ENCODE results near the gene VARS1.

The VARS1 gene

DNA sequence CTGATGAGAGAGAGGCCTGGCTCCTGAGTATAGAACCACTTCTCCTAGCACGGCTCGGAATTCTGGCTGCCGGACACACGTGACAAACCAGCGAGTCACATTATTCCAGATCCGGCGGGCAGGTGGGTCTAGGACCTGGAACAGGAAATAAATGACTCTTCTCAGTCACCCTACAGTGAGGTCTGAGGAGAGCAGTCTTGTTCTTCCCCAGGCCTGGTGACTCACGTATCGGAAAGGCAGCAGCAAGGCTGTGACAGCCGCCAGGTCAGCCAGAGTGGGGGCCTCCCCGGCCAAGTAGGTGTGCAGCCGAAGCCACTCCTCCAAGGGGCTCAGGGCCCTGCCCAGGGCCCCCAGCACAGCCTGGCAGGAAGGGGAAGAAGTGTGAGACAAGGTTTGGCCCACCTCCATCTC, 2.8 kb downstream of the VARS1 start:
- DNase-seq (ENCODE audit: low spot score): no peak

DNA sequence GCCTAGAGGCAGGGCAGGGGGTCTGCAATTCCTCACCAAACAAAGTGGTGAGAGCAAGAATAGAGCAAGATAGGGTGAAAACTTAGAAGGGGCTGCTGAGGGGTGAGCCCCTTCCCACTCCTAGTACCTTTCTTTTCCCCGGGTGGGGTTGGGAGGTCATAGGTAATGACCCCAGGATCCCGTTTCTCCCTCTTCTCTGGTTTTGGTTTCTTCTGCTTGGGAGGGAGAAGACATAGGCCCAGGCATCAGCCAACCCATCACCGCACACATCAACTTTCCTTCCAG, 3.5 kb downstream of the VARS1 start:
- no peak for DNase-seq (ENCODE audit: low spot score)

DNA sequence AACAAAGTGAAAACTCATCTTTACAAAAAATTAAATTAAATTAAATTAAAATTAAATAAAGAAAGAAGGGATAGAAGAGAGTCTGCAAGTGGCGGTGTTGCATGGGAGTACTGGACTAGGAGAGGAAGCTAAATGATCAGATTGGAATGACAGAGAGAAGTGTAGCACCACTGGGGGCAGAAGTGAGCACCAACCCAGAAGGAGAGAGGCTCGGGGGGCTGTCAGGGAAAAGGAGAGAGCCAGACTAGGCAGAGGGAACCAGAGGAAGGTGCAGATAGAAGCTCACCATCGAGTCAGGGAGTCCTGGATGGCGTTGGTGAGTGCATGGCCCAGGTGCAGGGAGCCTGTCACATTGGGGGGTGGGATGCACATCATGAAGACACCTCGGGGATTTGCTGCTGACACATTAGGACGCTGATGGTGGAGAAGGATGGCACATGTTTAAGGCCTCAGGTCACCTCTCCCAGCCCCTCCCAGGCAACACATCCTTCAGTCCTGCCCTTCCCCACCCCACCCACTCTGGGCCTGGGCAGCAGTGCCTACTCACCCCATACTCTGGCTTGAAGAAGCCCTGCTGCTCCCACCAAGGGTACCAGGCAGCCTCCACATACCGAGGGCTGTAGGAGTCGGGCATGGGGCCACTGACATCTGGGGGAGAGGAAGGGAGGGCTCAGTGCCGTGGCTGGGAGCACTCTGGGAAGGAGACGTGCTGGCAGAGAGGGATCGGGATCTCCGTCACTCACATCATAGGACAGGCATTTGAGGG, 4.0 kb downstream of the VARS1 start:
- DNase-seq (ENCODE audit: low spot score): peak; percentile 56

DNA sequence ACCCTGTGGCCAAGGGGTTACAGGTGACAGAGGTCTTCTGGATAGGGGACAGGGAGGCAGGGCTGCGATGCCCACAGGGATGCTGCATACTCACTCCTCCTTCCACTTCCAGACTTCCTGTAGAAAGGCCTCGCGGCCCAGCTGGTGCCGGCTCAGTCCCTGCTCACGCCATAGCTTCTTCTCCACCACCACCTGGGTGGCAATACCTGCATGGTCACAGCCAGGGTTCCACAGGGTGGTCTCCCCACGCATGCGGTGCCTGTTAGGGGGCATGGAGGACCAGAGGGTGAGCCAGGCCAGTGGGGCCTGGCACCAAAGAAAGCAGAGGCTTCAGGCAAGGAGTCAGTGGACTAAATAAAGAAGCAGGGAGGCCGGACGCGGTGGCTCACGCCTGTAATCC, 10.1 kb downstream of the VARS1 start:
- DNase-seq (ENCODE audit: low spot score): no peak

DNA sequence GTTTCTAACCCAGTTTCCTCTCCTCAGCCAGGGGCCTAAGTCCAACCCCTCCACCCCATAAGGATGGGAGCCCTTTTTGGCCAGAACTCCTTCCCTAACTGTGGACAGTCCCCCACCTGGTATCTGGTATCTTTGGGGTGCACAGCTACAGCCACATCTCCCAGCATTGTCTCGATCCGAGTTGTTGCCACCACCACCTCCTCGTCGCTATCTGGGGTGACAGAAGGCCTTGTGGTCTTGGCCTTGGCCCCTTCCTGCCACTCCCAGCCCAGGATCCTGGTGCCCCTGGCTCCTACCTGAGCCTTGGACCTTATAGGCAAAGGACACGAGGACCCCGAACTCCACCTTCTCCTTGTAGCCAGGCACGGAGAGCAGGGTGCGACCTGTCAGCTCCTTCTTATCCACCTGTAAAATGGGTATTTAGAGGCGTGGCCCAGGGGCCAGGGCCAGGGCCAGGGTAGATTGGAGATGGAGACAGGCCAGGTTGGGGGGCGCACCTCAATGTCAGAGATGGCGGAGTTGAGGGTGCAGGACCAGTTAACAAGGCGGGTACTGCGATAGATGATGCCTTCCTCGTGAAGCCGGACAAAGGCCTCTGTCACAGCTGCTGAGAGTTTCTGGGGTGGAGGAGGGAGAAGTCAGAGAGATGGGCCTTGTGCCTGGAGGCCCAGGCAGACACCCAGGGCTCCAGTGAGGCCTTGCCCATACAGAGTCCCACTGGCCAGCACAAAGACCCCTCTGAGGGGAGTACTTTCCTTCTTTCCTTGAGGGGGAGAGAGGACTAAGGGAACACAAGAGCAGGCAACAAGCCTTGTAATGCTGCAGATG, 11.2 kb downstream of the VARS1 start:
- no peak for DNase-seq (ENCODE audit: low spot score)

DNA sequence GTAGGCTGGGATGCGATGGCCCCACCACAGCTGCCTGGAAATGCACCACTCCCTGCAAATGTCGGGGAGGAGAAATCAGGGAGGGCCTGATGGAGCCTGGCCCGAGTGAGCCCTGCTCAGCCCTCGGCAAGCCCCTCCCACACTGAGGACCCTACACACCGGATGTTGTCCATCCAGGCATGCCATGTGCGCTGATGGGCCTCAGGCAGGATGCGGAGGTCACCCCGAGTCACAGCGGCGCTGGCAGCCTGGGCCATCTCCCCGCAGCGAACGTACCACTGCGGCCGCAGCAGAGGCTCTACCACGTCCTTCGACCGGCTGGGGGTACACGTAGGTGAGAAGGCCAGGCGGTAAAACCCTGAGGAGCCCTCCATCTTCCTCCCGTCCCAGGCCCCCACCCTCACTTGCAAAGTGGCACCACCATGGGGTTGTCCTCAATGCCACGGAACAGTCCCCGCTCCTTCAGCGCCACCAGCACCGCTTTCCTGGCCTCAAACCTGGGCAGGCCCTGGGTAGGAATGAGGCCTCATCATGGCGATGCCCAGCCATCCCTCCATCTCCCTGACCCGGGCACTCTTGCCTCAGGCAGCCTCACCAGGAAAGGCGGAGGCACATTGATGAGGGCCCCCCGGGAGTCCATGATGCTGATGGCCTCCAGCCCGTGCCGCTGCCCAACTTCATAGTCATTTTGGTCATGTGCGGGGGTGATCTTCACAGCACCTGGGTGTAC, 13.3 kb downstream of the VARS1 start:
- DNase-seq (ENCODE audit: low spot score): no peak

DNA sequence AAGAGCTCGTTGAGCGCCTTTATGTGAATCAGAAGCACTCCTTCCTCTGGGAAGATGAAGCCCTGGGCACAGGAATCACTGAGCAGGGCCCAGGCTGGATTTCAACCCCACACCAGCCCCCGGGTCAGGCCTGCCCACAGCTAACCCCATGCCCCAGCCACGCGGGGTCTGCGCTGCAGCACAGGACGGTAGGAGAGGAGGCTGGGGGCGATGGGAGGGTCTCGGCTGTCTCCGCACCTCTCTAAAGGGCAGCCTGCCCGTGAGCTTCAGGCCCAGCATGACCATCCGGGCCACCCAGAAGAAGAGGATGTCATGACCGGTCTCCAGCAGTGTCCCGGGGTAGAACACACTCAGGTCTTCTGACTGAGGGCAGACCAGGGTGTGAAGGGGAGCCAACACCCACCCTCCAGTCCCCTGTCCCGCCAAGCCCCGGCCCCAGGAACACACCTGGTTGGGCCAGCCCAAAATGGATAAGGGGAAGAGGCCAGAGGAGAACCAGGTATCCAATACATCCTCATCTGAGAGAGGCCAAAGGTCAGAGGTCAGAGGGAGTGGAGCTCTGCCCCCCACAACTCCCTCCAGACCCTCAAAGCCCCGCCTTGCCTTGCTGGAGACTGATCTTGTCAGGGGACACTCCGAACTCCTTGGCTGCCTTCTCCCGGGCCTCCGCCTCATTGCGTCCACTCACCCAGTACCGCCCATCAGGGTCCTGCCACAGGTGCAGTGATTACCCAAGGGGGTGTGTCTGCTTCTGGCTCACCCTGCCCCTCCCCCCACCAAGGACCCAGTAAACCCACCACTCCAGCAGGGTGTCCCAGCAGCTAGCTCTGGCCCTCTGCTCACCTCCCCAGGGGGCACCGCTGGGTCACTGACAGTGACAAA, 14.1 kb downstream of the VARS1 start:
- no peak for DNase-seq (ENCODE audit: low spot score)

DNA sequence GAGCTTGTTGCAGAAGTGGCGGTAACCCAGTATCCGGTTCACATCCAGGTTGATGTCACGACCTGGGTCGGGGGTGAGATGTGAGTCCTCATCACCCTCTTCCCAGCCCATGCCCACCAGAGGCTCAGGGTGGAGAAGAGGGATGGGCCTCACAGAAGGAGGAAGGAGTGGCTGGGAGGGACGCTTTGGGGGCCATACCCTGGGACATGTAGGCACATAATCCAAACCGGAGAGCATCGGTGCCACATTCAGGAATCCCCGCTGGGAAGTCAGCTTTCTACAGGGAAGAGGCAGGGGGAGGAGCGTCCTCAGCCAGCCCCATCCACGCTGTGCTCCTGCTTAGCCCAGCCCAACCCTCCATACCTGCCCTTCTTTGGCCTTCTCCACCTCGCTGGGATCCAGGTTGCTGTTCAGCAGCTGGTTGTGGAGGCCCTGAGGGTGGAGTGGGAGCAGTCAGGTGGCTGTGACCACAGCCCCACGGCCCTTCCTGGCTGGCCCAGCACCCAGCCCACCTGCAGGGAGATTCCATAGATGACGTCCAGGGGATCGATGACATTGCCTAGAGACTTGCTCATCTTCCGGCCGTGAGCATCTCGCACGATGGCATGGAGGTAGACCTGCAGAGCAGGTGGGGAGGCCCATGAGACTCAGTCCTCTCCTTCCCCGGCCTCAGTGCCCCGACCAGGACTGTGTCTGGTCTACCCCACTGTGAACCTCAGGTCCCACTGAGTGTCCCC, 14.9 kb downstream of the VARS1 start:
- no peak for DNase-seq (ENCODE audit: low spot score)

DNA sequence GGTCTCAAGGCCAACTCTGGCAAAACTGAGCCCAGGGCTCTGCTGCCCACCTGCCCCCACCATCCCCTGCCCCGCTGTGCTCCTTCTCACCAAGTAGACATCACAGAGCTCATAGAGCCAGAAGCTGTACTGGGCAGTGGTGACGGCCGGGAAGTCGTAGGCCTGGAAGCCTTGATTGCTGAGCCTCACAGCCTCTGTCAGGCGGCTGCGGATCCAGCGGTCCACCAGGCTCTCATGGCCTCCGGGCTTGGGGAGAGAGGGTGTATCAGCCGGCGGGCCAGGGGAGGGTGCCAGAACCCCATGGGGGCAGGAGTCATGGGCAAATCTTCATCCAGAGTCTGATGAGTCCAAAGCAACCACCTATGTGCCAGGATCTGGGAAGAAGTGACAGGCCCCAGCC, 15.6 kb downstream of the VARS1 start:
- no peak for DNase-seq (ENCODE audit: low spot score)

DNA sequence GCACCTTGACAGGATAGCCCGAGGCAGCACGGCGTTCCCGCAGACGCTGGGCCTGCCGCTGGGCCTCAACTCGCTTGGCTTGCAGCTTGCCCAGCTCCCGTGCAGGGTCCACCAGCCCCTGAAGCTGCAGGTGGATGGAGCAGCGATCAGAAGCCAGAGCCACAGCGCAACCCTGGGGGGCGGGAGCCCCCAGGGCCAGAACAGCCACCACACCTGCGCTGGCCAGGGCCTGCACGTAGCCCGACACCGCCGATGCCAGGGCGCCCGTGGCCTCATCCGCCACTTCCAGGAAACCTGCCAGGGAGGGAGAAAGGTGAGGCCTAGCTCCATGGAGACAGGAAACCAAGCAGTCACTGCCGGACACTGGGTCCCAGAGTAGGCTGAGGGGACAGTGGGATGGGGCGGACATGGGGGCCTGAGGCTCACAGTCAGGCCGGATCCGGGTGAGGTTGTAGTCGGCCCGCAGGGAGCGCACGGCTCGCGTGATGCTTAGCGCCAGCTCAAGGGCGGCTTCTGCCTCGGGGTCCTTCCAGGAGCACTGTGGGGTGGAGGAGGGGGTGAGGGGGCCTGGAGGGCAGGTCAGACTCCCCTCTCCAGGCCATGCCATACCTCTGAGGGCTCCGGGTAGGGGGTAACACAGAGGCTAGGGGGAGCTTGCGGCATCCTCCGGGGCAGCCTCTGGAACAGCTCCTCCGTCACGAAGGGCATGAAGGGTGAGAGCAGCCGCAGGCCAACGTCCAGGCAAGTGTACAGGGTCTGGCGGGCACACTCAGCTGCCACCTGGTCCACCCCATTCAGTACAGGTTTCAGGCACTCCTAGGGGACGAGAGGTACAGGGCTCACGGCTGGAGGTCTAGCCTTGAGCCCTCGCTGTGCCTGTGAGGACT, 16.3 kb downstream of the VARS1 start:
- no peak for DNase-seq (ENCODE audit: low spot score)

DNA sequence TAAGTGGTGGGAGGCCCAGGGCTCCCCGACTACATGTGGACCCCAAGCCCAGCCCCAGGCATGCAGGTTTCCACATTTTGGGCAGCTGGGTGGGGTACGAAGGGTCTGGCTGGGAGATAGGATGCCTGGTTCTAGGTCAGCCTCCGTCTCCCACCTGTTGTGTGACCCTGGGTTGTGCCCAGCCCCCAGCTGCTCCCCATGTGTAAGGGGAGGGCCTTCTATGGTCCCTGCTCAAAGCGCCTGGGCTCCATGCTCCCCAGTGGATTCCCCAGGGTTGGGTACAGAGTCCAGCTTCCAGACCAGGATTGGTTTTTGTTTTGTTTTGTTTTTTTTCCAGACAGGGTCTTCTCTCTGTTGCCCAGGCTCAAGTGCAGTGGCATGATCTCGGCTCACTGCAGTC, 17.4 kb downstream of the VARS1 start:
- no peak for DNase-seq (ENCODE audit: low spot score)

DNA sequence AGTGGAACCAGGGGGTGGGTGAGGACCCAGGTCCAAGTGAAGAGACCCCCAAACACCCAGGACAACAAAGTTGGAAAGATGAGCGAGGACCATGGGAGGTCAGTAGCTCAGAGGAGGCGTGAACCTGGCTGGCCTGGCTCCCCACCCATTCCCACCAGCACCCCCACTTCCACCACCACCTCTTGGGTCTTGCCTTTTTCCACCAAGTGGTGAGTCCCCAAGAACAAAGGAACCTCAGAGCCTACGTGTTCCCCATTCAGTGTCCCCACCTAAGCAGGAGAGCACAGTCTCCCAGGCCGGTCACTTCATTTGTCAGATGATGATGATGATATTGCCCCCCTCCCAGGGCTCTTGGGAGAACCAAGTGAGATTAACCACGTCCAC, 17.9 kb downstream of the VARS1 start:
- no peak for DNase-seq (ENCODE audit: low spot score)

DNA sequence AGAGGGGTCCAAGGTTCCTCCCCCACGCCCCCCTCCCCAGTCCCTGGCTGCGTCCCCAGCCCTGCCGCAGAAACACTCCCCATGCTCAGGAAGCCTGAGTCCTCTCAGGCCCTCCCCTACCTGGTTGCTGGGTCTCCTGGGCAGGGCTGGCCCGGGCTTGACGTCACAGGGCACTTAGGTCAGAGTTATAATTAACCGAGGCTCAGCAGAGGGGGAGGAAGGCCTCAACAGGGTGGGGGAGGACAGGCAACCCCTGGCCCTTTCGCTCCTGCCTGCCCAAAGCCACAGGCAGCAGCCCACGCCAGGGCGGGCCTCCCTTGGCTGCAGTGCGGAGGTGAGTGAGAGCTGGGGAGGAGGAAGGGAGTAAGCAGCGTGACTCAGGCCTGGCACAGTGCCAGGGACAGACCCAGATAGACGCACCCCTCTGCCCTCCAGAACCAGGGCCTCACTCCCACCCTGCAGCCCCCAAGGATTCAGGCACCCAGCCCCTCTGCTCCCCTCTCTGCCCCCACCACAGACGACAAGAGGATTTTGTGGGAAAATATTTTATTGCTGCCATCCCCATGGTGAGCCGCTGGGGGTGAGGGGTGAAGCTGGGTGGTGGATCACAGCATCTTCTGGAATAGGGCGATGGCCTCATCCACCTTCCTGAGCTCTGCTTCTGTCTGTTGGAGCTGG, 18.4 kb downstream of the VARS1 start, which contains the start of gene VWA7:
Gene VWA7, minus strand, starts transcription at position 340 of the 678 bp plus-strand sequence. CDS start 549 bp downstream, outside the sequence.
- peak; percentile 59 for DNase-seq (ENCODE audit: low spot score)

DNA sequence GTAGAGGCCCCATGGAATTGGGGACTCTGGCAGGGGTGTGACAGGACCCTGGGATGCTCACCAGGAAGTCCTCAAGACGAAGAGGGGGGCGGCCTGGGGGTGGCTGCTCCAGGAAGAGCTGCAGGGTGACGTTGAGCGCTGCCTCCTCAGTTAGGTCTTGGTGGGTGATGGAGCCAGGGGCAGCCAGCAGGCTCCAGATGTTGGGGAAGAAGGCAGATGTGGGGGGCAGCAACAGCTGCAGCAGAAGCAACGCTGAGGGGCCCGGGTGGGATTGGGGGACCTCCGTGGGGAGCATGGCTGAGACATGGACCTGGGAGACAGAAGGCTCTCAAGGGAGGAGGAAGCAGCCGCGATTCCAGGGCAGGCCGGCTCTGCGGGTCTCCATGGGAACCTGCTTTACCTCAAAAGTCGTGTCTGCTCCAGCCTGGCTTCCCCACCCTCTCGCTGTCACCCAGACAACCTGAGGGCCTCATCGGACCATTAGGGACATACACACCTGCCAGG, 19.0 kb downstream of the VARS1 start:
- DNase-seq (ENCODE audit: low spot score): no peak

DNA sequence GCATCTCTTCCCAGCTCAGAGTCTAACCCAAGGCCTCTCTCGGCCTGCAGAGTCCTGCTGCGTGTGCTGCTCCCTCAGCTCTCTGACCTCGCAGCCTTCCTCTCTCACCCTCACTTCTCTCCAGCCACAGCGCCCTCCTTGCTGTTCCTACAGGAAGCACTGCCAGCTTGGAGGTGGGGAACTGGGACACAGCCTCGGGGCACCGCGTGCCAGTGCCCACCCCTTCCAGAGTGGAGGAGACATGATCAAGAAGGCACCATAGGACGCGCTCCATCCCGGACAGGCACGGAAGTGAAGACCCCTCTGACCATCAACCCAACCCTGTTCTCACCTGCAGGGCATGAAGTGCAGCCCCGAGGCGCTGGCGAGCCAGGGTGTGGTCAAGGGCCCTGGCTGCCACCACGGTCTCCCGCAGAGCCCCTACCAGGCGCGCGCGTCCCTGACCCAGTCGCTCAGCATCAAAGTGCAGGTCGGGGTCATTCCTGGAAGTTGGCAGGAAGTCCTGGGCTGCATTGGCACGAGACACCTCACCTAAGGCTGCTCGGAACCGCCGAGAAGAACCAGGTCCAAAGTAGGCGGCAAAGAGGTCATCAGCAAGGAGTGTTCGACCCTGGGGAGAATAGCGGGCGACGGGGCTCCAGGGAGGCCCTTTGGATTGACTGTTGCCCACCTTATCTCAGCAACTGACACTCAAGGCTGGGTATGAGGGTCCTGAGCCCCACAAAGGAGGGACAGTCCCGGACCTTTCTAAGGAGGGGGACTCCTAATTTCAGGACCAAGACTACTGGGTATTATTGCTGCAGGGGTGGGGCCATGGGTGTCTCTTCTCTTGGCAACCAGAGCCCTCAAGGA, 19.7 kb downstream of the VARS1 start:
- no peak for DNase-seq (ENCODE audit: low spot score)

DNA sequence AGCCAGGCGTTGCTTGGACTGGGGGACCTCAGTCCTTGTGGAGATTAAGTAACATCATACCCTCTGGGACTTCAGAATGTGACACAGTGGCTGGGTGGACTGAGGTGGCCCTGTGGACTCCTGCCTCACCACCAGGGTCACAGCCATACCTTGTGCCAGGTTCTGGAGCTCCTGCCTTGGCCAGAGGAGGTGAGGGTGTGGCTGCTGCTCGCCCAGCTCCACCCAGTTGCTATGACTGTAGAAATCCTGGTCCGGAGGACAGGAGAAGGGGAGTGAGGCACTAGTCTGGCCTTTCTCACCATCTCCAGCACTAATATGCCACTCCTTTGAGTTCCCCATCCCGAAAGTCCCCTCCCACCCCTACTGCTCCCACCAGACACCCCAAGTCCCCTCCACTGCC, 20.4 kb downstream of the VARS1 start:
- no peak for DNase-seq (ENCODE audit: low spot score)

DNA sequence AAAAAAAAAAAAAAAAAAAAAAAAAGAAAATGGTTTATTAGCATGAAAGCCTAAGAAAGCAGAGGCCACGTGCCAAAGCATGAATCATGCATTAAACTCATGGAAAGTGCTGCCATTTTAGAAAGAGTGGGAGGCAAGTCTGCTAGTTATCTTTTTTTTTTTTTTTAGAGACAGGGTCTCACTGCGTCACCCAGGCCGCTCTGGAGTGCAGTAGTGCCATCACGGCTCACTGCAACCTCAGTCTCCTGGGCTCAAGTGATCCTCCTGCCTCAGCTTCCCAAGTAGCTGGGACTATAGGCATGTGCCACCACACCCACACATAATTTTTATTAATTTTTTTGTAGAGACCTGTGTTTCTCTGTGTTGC, 23.6 kb downstream of the VARS1 start:
- DNase-seq (ENCODE audit: low spot score): peak; percentile 74

DNA sequence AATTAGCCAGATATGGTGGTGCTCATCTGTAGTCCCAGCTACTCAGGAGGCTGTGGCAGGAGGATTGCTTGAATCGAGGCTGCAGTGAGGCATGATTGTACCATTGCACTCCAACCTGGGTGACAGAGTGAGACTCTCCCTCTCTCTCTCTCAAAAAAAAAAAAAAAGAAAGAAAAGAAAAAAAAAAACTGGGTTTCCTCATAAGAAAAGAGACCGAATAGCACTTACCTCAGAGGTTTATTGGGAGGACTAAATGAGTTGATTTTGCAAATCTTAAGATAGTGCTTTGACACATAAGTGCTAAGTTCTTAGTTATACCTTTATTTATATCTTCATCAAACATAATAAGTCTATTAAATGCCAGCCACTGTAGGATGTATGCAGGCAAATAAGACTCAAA, 24.7 kb downstream of the VARS1 start:
- no peak for DNase-seq (ENCODE audit: low spot score)

Data from COLO829 (cell line).